HEK293 (cell line): ENCODE data around the gene API5.

Experiments
- CTCF ChIA-PET: fragments of 350-600 bp; formaldehyde crosslinking; extraction: SDS; loops from one replicate; lab custom pipeline; 2021; ENCODE audit warnings: antibody characterized with exemption; lab: Yijun Ruan, JAX
- POLR2A ChIA-PET: fragments of 300-600 bp; formaldehyde crosslinking; extraction: SDS; loops from one replicate; lab custom pipeline; 2020; ENCODE audit warnings: antibody characterized with exemption, inconsistent platforms; lab: Yijun Ruan, JAX
- H3K27ac ChIP-seq: fragments of 200-500 bp; sonication (Bioruptor generic); 2 replicates; pipeline ENCODE4 v1.5.1; 2014; ENCODE audit warnings: low read depth, low read length, control low read depth, inconsistent platforms; ENCODE audit errors: extremely low read depth
- H3K36me3 ChIP-seq, 2 experiments: fragments of 200-500 bp in 1 of 2; sonication (Bioruptor generic) in 1 of 2; 1 replicate in 1 of 2; 2 replicates in 1 of 2; pipeline ENCODE4 v1.5.1; 2014 to 2017; ENCODE audit warnings: inconsistent platforms in 2 of 2, low read length in 2 of 2; ENCODE audit not compliant: control insufficient read depth in 2 of 2, insufficient read depth in 1 of 2
- H3K4me1 ChIP-seq: fragments of 200-500 bp; sonication (Bioruptor generic); 2 replicates; pipeline ENCODE4 v1.5.1; 2014; ENCODE audit warnings: mild to moderate bottlenecking, low read length, inconsistent platforms; ENCODE audit not compliant: control insufficient read depth, insufficient read depth
- H3K4me3 ChIP-seq: 2 replicates; pipeline ENCODE4 v1.5.1; 2011; ENCODE audit warnings: low read depth, mild to moderate bottlenecking, control low read depth, low read length, moderate library complexity
- H3K9me3 ChIP-seq: fragments of 200-500 bp; sonication (Bioruptor generic); 2 replicates; pipeline ENCODE4 v1.5.1; 2014; ENCODE audit warnings: low read depth, low read length, inconsistent platforms; ENCODE audit not compliant: control insufficient read depth, insufficient read depth
- AEBP2 ChIP-seq: fragments of 450-650 bp; formaldehyde crosslinking; IDR thresholded peaks from 2 replicates; pipeline ENCODE4 v1.5.1; 2016; ENCODE audit warnings: missing biosample characterization, missing genetic modification characterization, borderline replicate concordance
- ELK4 ChIP-seq: IDR thresholded peaks from 2 replicates; pipeline ENCODE4 v1.6.1; 2011; ENCODE audit warnings: mild to moderate bottlenecking, low read depth, low read length, borderline replicate concordance
- HOXA7 ChIP-seq: sonication (generic); formaldehyde crosslinking; IDR thresholded peaks from 2 replicates; pipeline ENCODE4 v1.8.1; 2022; ENCODE audit warnings: missing genetic modification reagents, borderline replicate concordance
- HOXC10 ChIP-seq: sonication (generic); formaldehyde crosslinking; IDR thresholded peaks from 2 replicates; pipeline ENCODE4 v1.8.1; 2023; ENCODE audit warnings: mild to moderate bottlenecking, missing genetic modification reagents
- KLF9 ChIP-seq: fragments of 450-650 bp; formaldehyde crosslinking; IDR thresholded peaks from 2 replicates; pipeline ENCODE4 v1.5.1; 2016; ENCODE audit warnings: missing biosample characterization, missing genetic modification characterization, low read depth
- SP7 ChIP-seq: fragments of 450-650 bp; formaldehyde crosslinking; IDR thresholded peaks from 2 replicates; pipeline ENCODE4 v1.5.1; 2016; ENCODE audit warnings: missing biosample characterization, missing genetic modification characterization
- TRIM28 ChIP-seq: IDR thresholded peaks from 2 replicates; pipeline ENCODE4 v1.6.1; 2011; ENCODE audit warnings: low read length, control low read depth, borderline replicate concordance
- YY1 ChIP-seq: fragments of 450-650 bp; formaldehyde crosslinking; IDR thresholded peaks from 2 replicates; pipeline ENCODE4 v1.5.1; 2018; ENCODE audit warnings: missing biosample characterization, missing genetic modification characterization
- ZEB2 ChIP-seq: fragments of 450-650 bp; formaldehyde crosslinking; IDR thresholded peaks from 2 replicates; pipeline ENCODE4 v1.5.1; 2016; ENCODE audit warnings: missing biosample characterization, missing genetic modification characterization
- ZNF10 ChIP-seq: fragments of 450-650 bp; formaldehyde crosslinking; IDR thresholded peaks from 2 replicates; pipeline ENCODE4 v1.5.1; 2017; ENCODE audit warnings: missing biosample characterization, missing genetic modification characterization
- ZNF132 ChIP-seq: fragments of 450-650 bp; formaldehyde crosslinking; IDR thresholded peaks from 2 replicates; pipeline ENCODE4 v1.5.1; 2017; ENCODE audit warnings: missing biosample characterization, missing genetic modification characterization, borderline replicate concordance
- ZNF280C ChIP-seq: fragments of 450-650 bp; formaldehyde crosslinking; IDR thresholded peaks from 2 replicates; pipeline ENCODE4 v1.5.1; 2016; ENCODE audit warnings: missing biosample characterization, missing genetic modification characterization
- ZNF280D ChIP-seq: fragments of 450-650 bp; formaldehyde crosslinking; IDR thresholded peaks from 2 replicates; pipeline ENCODE4 v1.5.1; 2016; ENCODE audit warnings: missing biosample characterization, missing genetic modification characterization
- ZNF433 ChIP-seq: fragments of 450-650 bp; formaldehyde crosslinking; IDR thresholded peaks from 2 replicates; pipeline ENCODE4 v1.5.1; 2016; ENCODE audit warnings: missing biosample characterization, missing genetic modification characterization, low read depth
- ZNF514 ChIP-seq: fragments of 450-650 bp; formaldehyde crosslinking; IDR thresholded peaks from 2 replicates; pipeline ENCODE4 v1.5.1; 2016; ENCODE audit warnings: missing biosample characterization, missing genetic modification characterization
- ZNF664 ChIP-seq: fragments of 450-650 bp; formaldehyde crosslinking; IDR thresholded peaks from 2 replicates; pipeline ENCODE4 v1.5.1; 2016; ENCODE audit warnings: missing biosample characterization, missing genetic modification characterization
- ZNF704 ChIP-seq: fragments of 450-650 bp; formaldehyde crosslinking; IDR thresholded peaks from 2 replicates; pipeline ENCODE4 v1.5.1; 2016; ENCODE audit warnings: missing biosample characterization, missing genetic modification characterization
- ZNF747 ChIP-seq: fragments of 450-650 bp; formaldehyde crosslinking; IDR thresholded peaks from 2 replicates; pipeline ENCODE4 v1.5.1; 2016; ENCODE audit warnings: missing biosample characterization, missing genetic modification characterization
- ZNF76 ChIP-seq: fragments of 450-650 bp; formaldehyde crosslinking; IDR thresholded peaks from 2 replicates; pipeline ENCODE4; 2016; ENCODE audit warnings: low read depth, missing biosample characterization, missing genetic modification characterization, borderline replicate concordance
- ZNF843 ChIP-seq: fragments of 450-650 bp; formaldehyde crosslinking; IDR thresholded peaks from 2 replicates; pipeline ENCODE4 v1.5.1; 2016; ENCODE audit warnings: missing biosample characterization, missing genetic modification characterization

API5 gene

GRCh38 chr11:43354311-43354710 lies 42.5 kb downstream of the API5 start (continued):
- TF ChIP-seq KLF9 (tag by site-specific recombination) = no peak
- no peak for TF ChIP-seq ZNF514

GRCh38 chr11:43356336-43356735 lies 44.5 kb downstream of the API5 start:
- TF ChIP-seq ZEB2 (tag by site-specific recombination) = no peak
- no peak for TF ChIP-seq AEBP2
- no peak for TF ChIP-seq ZNF433 (tag by site-specific recombination)
- TF ChIP-seq ZNF843 (tag by site-specific recombination) = no peak
- TF ChIP-seq ZNF280D (tag by site-specific recombination) = no peak
- no peak for TF ChIP-seq HOXC10 (CRISPR knock-in tag)
- no peak for TF ChIP-seq ZNF280C (tag by site-specific recombination)
- TF ChIP-seq ZNF664 = no peak
- no peak for TF ChIP-seq ZNF132
- no peak for TF ChIP-seq ELK4
- no peak for TF ChIP-seq HOXA7 (CRISPR knock-in tag)
- no peak for TF ChIP-seq ZNF10
- no peak for TF ChIP-seq ZNF704 (tag by site-specific recombination)
- no peak for TF ChIP-seq SP7
- no peak for TF ChIP-seq TRIM28
- TF ChIP-seq KLF9 (tag by site-specific recombination) = no peak
- no peak for TF ChIP-seq YY1
- no peak for TF ChIP-seq ZNF747 (tag by site-specific recombination)
- TF ChIP-seq ZNF76 (tag by site-specific recombination) = no peak
- POLR2A ChIA-PET = interaction anchor here (0.6 to 3.9 kb wide), 2 partner anchors 18 to 44 kb away, joined by 4 to 49 read pairs; partner anchors contain the start of gene API5
- H3K4me3 ChIP-seq = no peak overlapping the region
- CTCF ChIA-PET = interaction anchor here (0.6 kb wide), 1 partner anchor 1017 kb away, joined by 3 read pairs; no protein-coding TSS in a partner anchor
- no peaks in the 10 kb centered on the region for H3K36me3 ChIP-seq
- H3K9me3 ChIP-seq = no peaks in the 10 kb centered on the region
- no peak overlapping the region for H3K27ac ChIP-seq
- H3K4me1 ChIP-seq = peaks cover 3% of the 10 kb centered on the region
